HG03432 (cell line): Measurements from ENCODE around the gene PTPRN2.

Experiments
- ATAC-seq: cut with Tn5 transposase; IDR thresholded peaks from one replicate; pipeline ENCODE4 v1.9.1; 2021; ENCODE audit warnings: mild to moderate bottlenecking, moderate library complexity; ENCODE audit not compliant: unreplicated experiment

PTPRN2 gene

DNA sequence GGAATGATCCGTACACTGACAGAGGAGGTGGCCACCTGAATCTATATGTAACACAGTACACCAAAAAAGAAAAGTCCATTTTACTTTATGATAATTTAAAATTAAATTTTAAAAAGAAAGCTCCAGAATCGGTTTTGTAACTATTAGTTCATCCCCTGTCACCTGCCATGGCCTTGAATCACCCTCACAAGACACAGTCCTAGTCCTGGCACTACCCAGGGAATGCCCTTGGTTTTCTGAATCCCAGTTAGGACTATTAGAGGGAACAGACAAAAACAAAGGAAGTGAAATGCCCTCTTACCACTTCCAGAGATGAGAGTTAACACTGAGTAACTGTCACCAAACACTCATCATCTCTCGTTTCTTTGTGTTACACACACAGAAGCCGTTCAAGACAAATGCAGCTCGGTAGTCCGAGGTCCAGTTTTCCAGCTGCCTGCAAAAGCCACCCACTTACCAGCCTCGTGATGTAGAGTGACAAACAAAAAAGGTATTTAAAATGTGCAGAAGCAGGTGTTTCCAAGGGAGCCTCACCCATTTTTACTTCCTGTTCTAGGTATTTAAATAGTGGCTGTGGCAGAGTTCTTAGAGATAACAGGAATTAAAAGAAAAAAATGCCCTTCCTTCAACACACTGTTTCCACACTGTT is 6.1 kb downstream of the PTPRN2 start:
- ATAC-seq: no peak

- no peak for ATAC-seq
Observed at GRCh38 chr7:158579662-158580646, 7.7 kb downstream of the PTPRN2 start.

- no peak for ATAC-seq
Observed at GRCh38 chr7:158576050-158576762, 11.4 kb downstream of the PTPRN2 start.

DNA sequence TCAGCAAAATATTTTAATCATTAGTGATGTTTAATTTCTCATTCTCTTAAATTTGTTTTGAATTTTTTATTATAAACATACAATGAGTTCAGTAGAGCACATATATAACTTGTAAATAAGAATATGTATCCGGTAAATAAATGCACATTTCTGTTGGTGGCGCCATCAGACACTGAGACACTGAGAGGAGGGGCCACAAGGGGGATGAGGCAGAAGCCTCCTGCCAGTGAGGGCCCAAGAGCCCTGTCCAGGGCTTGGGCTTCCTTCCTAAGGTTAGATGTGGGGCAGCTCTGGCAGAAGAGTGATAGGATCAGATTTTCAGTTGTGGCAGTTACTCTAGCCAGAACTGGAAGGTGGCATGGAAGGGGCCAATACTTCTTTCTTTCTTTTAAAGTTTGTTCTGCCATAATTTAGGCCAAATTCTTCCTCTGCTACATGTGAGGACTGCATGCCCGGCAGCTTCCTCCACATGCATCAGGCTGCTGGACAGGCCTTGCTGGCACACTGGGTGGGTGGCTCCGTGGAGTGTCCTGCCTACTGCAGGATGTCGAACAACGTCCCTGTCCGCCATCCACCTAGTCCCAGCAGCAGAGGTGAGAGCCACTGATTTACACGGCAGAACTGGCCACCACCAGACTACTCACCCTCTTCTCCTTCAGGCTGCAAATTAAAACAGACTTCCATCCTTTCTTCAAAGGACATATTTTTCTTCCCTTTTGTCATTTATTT is 13.2 kb downstream of the PTPRN2 start:
- no peak for ATAC-seq

GRCh38 chr7:158573310-158573709 is 14.3 kb downstream of the PTPRN2 start:
- no peak for ATAC-seq

DNA sequence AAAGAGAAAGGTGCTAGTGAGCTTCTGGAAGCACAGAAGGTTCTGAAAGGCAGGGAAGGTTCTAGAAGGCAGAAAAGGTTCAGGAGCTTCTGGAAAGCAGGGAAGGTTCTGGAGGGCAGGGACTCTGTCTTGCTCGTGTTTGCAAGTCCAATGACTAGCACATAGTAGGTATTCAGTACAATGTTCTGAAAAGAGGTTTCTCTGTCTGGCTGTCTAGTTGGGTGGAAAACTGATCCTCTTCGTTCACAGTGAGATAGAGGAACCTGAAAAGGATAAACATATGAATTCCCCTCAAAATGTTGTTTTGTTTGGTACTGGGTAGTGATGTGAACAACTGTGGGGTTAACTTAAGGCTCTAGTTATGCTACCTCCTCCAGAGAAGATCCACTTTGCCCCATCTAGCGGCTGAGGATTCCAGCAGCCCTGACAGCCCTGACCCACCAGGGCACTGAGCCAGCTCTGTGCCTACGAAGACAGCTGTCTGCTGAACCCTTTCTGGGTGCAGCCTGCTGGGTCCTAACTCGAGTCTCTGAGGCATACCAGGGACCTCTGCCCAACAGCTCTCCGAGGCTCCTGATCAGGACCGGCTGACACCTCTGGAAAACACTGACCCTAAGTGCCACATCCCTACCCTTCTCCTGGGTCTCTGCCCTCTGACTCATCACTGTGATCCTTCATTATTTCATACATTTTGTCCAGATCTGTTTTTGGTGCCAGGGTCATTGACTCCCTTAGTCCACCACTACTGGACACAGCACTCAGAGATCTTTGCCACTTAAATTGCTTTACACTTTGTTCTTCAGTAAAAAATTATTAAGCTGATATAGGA is 15.4 kb downstream of the PTPRN2 start:
- no peak for ATAC-seq

GRCh38 chr7:158570449-158571170 is 17.0 kb downstream of the PTPRN2 start:
- no peak for ATAC-seq

DNA sequence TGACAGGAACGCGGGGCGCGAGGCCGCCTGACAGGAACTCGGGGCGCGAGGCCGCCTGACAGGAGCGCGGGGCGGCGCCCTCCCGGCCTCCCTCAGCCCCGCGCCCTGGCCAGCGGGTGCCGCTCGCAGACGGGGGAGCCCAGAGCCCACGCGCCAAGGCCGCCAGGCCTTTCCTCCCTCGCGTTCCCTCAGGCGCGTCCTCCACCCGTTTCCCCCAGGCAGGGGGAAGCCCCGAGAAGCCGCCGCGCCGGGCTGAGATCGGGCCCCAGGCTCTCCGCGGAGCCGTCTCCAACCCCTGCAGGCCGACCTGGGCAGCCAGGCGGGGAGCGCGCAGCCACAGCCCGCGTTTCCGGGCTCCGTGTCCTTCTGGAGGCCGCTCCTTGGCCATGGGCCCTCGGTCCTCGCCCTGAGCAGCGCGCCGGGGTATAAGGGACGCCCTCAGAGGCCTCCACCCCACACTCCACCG is 17.7 kb downstream of the PTPRN2 start:
- no peak for ATAC-seq

DNA sequence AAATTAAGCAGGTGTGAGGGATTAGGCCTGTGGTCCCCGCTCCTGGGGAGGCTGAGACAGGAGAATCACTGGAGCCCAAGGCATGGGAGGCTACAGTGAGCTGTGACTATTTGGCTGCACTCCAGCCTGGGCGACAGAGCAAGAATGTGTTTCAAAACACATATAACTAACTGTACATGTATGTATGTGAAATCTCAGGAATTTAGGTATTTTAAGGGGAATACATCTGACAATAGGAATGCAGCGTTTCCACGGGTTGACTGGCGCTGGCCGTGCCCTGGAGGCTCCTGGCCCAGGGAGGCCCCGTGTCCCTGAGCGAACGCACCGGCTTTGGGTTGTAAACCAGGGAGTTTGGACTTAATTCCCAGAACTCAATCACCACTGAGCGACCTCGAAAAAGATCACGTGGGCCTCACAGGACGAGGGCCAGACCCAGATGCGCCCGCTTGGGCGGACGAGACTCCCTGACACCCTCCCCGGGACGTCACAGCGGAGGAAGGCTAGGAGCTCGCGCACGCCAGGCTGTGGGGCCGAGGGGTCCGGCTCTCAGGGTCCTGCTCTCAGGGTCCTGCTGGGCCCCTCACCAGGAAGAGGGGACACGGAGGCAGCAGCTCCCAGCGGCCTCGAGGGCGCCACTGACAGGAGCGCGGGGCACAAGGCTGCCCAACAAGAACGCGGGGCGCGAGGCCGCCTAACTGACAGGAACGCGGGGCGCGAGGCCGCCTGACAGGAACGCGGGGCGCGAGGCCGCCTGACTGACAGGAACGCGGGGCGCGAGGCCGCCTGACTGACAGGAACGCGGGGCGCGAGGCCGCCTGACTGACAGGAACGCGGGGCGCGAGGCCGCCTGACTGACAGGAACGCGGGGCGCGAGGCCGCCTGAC is 18.4 kb downstream of the PTPRN2 start:
- no peak for ATAC-seq

DNA sequence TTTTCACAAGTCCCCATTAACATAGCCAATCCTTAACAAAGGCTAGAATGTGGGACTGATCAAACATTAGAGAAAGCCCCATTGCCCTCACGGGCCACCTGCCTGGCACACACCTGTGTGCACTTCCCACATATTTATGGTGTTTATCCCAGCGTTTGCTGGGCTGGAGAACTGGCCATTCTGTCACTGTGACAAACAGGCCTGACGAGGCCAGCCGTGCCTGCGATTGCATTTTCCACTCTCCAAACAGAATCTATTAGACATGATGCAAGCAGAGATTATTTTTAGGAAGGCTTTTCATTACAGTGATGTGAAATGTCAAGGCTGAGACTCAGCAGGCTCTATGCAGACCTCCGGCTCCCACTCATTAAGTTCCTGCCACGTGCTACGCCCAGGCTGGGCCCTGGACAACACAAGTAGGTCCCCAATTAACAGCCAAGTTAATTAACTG is 20.4 kb downstream of the PTPRN2 start:
- ATAC-seq: no peak

DNA sequence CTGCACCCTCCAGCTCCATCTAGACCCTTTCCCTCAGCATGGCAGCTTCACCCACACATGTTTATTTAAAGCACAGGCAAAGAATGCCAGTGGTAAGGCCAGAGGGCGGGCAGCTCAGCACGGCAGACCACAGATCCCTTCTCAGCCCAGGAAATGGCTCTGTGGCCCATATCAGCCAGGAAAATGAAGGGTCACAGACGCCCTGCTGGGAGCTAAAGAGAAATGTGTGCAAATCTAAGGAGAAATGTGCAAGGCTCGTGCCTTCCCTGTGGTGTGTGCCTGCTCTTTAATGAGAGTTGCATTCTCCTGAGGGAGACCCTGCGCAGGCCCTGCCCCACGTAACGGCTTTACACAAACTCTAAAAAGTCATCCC is 23.0 kb downstream of the PTPRN2 start:
- no peak for ATAC-seq

- no peak for ATAC-seq
Observed at GRCh38 chr7:158563911-158564662, 23.5 kb downstream of the PTPRN2 start.

- no peak for ATAC-seq
Observed at GRCh38 chr7:158563051-158563450, 24.6 kb downstream of the PTPRN2 start.

- no peak for ATAC-seq
Observed at GRCh38 chr7:158562517-158562916, 25.1 kb downstream of the PTPRN2 start.

DNA sequence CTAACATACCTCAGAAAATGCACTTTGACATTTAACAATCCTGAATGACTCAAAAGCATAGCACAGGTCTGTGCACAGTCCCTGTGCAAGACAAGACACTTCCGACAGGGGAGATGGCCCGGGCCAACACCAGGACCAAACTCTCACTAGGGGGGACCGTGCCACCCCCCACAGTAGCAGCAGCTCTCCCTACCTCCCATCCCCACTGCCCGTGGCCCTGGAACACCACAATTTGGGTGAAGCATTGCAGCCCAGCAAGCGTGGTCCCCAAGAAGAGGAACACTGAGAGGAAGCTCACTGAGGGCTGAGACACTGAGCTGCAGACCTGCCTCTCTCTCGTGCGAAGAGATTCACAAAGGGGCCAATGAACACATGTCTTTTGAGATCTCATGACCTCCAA is 26.0 kb downstream of the PTPRN2 start:
- no peak for ATAC-seq

DNA sequence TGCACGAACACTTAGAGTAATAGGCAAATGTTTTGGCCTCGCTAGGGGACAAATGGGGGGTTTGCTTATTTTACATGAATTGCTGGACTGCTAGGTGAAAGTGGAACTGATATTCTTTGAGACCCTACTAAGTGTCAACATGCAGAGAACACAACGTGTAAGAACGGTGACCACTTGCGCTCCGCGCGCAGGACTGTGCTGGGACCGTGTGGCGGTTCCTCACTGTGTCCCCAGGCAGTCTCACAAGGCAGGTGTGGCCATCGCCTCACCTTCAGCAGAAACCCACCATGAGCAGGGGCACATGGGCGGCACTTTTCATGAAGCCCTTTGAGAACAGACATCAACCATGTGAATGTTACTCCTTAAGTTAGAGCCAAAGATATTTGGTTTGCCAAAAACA is 27.2 kb downstream of the PTPRN2 start:
- ATAC-seq: no peak

DNA sequence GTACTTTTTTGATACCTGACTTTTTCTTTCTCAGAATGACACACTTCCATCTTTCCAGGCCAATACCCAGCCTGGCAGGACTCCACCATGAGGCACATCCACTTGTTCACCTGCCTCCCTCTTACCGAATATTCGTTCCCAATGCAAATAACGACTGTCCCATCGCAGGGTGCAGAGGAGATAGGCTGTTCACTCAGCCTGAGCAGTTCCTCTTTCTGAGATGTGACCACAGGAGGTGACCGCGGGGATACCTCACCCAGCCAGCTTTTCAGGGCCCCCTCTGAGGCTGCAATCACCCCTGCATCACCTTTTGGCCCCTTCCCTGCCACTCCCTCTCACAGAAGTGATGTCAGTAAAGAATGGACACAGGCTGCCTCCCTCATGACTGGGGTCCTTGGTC is 28.3 kb downstream of the PTPRN2 start:
- ATAC-seq: no peak

DNA sequence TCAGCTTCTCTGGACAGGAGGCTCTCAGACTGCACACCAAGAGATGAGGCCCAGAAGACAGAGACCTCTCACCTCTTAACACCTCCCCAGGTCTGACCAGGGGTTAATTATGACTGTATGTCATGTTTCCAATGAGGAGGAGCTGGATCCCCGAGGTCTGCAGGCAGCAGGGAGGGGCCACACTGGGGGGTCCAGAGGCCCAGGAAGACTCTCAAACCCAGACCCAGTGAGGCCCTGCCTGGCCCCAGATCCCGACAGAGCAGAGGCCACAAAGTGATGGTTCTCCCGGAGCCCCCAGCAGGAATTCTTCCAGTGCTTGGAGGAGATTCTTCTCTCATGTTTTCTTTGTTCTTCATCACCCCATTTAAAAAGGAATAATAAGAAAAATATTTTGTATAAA is 28.8 kb downstream of the PTPRN2 start:
- ATAC-seq: no peak
